Naive thymus-derived CD4-positive, alpha-beta T cell (primary cell): ENCODE results near the gene PRSS36. TPM values are rescaled to one million over a fixed set of nuclear protein-coding genes. Genes with fewer than 3 reads are reported as not detected.

Experiments
- ATAC-seq: fragments of 150-1000 bp; cut with Tn5 transposase; 2 replicates; pipeline ENCODE4 v1.10.0; 2021; ENCODE audit warnings: mild to moderate bottlenecking, moderate library complexity
- CTCF ChIA-PET: fragments of 350-600 bp; sonication (Branson Sonifier 250); formaldehyde crosslinking; loops from one replicate; lab custom pipeline; 2021; ENCODE audit warnings: antibody characterized with exemption; lab: Charles Lee
- POLR2A ChIA-PET: fragments of 350-600 bp; sonication (Branson Sonifier 250); formaldehyde crosslinking; loops from one replicate; lab custom pipeline; 2021; ENCODE audit warnings: antibody characterized with exemption, inconsistent platforms; lab: Charles Lee
- DNase-seq, 9 donors: peaks; one replicate each; pipeline versions ENCODE4 v3.0.0 to v3.0.0-alpha.2; 2020 to 2022; ENCODE audit warnings: mixed read lengths in 1 of 9
- H3K27ac ChIP-seq: one replicate; pipeline ENCODE4 v1.7.0; 2013; ENCODE audit warnings: mild to moderate bottlenecking, low read depth, low read length, moderate library complexity
- H3K27me3 ChIP-seq, 2 donors: one replicate each; pipeline ENCODE4 v1.7.0; 2013; ENCODE audit warnings: low read length in 2 of 2, mild to moderate bottlenecking in 2 of 2, moderate library complexity in 2 of 2; ENCODE audit not compliant: control insufficient read depth in 2 of 2, insufficient read depth in 2 of 2
- H3K36me3 ChIP-seq, 3 experiments: 1 replicate in 2 of 3; 2 replicates in 1 of 3; pipeline ENCODE4 v1.7.0; 2013; ENCODE audit warnings: low read length in 3 of 3, mild to moderate bottlenecking in 3 of 3, moderate library complexity in 1 of 3; ENCODE audit not compliant: insufficient read depth in 3 of 3, control insufficient read depth in 2 of 3
- H3K4me1 ChIP-seq, 2 donors: one replicate each; pipeline ENCODE4 v1.7.0; 2013; ENCODE audit warnings: low read length in 2 of 2, mild to moderate bottlenecking in 2 of 2, moderate library complexity in 1 of 2; ENCODE audit not compliant: control insufficient read depth in 2 of 2, insufficient read depth in 2 of 2
- H3K4me3 ChIP-seq: 2 replicates; pipeline ENCODE4 v1.7.0; 2013; ENCODE audit warnings: mild to moderate bottlenecking, low read length
- H3K9me3 ChIP-seq, 3 experiments: 1 replicate in 2 of 3; 2 replicates in 1 of 3; pipeline ENCODE4 v1.7.0; 2013; ENCODE audit warnings: low read length in 3 of 3; ENCODE audit not compliant: control insufficient read depth in 2 of 3
- H3K27ac Mint-ChIP-seq, 9 donors: one replicate each; pipeline ENCODE4 v1.8.0; 2020 to 2022; ENCODE audit warnings: mixed read lengths in 9 of 9, mild to moderate bottlenecking in 8 of 9, moderate library complexity in 5 of 9, inconsistent platforms in 2 of 9
- H3K27me3 Mint-ChIP-seq, 5 donors: one replicate each; pipeline ENCODE4 v1.8.0; 2021 to 2022; ENCODE audit warnings: mixed read lengths in 5 of 5, mild to moderate bottlenecking in 1 of 5
- H3K36me3 Mint-ChIP-seq, 5 donors: one replicate each; pipeline ENCODE4 v1.8.0; 2020 to 2022; ENCODE audit warnings: mixed read lengths in 5 of 5, mild to moderate bottlenecking in 3 of 5, inconsistent platforms in 1 of 5
- H3K4me1 Mint-ChIP-seq, 7 donors: one replicate each; pipeline ENCODE4 v1.8.0; 2020 to 2022; ENCODE audit warnings: mixed read lengths in 7 of 7, mild to moderate bottlenecking in 3 of 7, inconsistent platforms in 1 of 7
- H3K4me3 Mint-ChIP-seq, 10 donors: one replicate each; pipeline ENCODE4 v1.8.0; 2020 to 2022; ENCODE audit warnings: mild to moderate bottlenecking in 10 of 10, mixed read lengths in 10 of 10, moderate library complexity in 6 of 10, inconsistent platforms in 2 of 10
- H3K9me3 Mint-ChIP-seq, 11 donors: one replicate each; pipeline ENCODE4 v1.8.0; 2020 to 2022; ENCODE audit warnings: mixed read lengths in 11 of 11, mild to moderate bottlenecking in 4 of 11, inconsistent platforms in 1 of 11, moderate library complexity in 1 of 11
- intact Hi-C, 2 donors: fragments of 100-400 bp; cut with micrococcal nuclease; formaldehyde crosslinking; loops; one replicate each; pipeline ENCODE4 v1.15.1; 2023
- polyA plus RNA-seq, 2 donors: library from polyadenylated mRNA; unstranded; fragments of 300-500 nt; fragmentation: Illumina TruSeq; gene quantifications; one replicate each; pipeline ENCODE4 v1.2.3, GENCODE V29; 2021
- total RNA-seq, 6 experiments: library from RNA in 5 of 6; stranded (reverse) in 5 of 6; gene quantifications; 1 replicate in 5 of 6; 2 replicates in 1 of 6; pipeline ENCODE4 v1.2.3 and lab custom pipeline; 2021 to 2026

PRSS36 gene
- total and polyA plus RNA-seq, 7 experiments from 2014 or later: 0.13 to 2.9 (median 1.2) TPM

DNA sequence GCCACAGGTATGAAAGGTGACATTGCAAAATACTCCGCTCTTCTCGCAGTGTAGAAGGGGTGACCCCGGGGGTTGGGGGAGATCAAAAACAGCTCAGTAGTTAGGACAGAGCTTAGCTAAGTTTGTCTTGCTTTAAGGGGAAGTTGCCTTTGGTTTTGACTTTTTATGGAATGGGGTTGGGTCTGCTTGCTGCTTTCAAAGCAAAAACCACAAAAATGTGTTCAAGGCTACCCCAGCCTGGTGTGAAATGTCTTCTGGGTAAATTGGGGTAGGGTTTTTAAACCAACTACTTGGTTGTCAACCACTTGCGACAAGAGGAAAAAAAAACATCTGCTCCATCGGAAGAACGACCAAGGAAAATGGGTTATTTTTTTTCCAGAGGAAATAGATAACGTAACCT is 36.3 kb upstream of the PRSS36 start:
- ChIA-PET CTCF (interaction anchor here (0.7 kb wide), 1 partner anchor 19 kb away, joined by 3 read pairs; no protein-coding TSS in a partner anchor), POLR2A (interaction anchor here (1.0 to 4.8 kb wide), 4 partner anchors 9 to 69 kb away, joined by 3 to 35 read pairs (median 12); partner anchors contain the start of genes KAT8 and PYCARD)
- Mint-ChIP-seq H3K4me3 (peak overlapping the region; percentile 54 to 92 (median 70)), H3K4me1 (peaks cover 83 to 99% (median 95%) of the 10 kb centered on the region in 7 donors), H3K9me3 (peaks cover 0 to 12% (median 0%) of the 10 kb centered on the region in 11 donors), H3K27ac (peak overlapping the region; percentile 47 to 90 (median 69)), H3K36me3 (peaks cover 46 to 90% (median 86%) of the 10 kb centered on the region in 5 donors), H3K27me3 (no peaks in the 10 kb centered on the region)
- no peak overlapping the region for H3K4me3 ChIP-seq
- peak; percentile 21 for ATAC-seq
- intact Hi-C loops: loop anchor here in 1 of 2 donors (10.0 kb wide), 1 partner anchor 529 kb away; a partner anchor contains a TSS
- peak overlapping the region; percentile 15 for H3K27ac ChIP-seq
- peaks cover 71 to 91% (median 77%) of the 10 kb centered on the region in 3 experiments for H3K36me3 ChIP-seq
- peak in 1 of 9 donors; percentile 23 for DNase-seq
- peaks cover 52 to 68% of the 10 kb centered on the region in 2 donors for H3K4me1 ChIP-seq
- H3K9me3 ChIP-seq: no peaks in the 10 kb centered on the region
- no peaks in the 10 kb centered on the region for H3K27me3 ChIP-seq

DNA sequence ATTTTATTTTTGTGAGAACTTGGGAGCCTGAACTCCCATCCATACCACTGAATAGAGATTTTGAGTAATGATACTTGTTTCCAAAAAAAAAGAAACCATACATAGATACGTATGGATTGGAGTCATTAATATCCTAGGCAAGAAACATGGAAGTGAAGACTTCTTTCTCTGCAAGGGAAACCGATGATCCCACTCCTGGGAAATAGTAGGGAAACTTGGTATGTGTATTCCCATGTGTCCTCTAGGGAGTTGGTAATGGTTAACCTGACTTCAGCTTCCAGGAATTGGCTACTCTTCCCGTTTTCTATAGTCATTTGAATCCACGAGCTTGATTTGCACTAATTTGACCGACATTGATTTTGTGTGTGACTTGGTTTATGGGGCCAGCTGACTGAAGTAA is 35.5 kb upstream of the PRSS36 start:
- peak overlapping the region in 7 of 9 donors; percentile 4 to 90 (median 69) for H3K27ac Mint-ChIP-seq
- ATAC-seq (no peak), DNase-seq (no peak)
- POLR2A ChIA-PET: interaction anchor here (0.6 to 4.8 kb wide), 4 partner anchors 8 to 688 kb away, joined by 3 to 35 read pairs (median 11); partner anchors contain the start of genes KAT8 and PYCARD
- no peaks in the 10 kb centered on the region for H3K27me3 Mint-ChIP-seq
- Histone ChIP-seq H3K4me1 (peaks cover 52 to 68% of the 10 kb centered on the region in 2 donors), H3K27me3 (no peaks in the 10 kb centered on the region), H3K27ac (no peak overlapping the region), H3K36me3 (peaks cover 63 to 85% (median 69%) of the 10 kb centered on the region in 3 experiments), H3K9me3 (no peaks in the 10 kb centered on the region), H3K4me3 (no peak overlapping the region)
- H3K4me1 Mint-ChIP-seq: peaks cover 80 to 93% (median 88%) of the 10 kb centered on the region in 7 donors
- peaks cover 40 to 84% (median 79%) of the 10 kb centered on the region in 5 donors for H3K36me3 Mint-ChIP-seq
- H3K9me3 Mint-ChIP-seq: peaks cover 0 to 17% (median 0%) of the 10 kb centered on the region in 11 donors
- CTCF ChIA-PET: no interaction called here
- intact Hi-C loops: loop anchor here in 1 of 2 donors (10.0 kb wide), 1 partner anchor 529 kb away; a partner anchor contains a TSS
- peak overlapping the region; percentile 60 to 92 (median 70) for H3K4me3 Mint-ChIP-seq

DNA sequence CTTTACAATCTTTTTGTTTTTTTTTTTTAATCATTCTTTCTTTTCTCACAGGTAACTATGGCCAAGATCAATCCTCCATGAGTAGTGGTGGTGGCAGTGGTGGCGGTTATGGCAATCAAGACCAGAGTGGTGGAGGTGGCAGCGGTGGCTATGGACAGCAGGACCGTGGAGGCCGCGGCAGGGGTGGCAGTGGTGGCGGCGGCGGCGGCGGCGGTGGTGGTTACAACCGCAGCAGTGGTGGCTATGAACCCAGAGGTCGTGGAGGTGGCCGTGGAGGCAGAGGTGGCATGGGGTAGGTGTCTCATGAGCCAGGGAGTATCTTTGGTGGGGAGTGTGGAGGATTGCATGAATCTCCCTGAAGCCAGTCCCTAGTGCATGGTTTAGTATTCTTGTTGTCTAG is 35.0 kb upstream of the PRSS36 start:
- ChIA-PET CTCF (no interaction called here), POLR2A (interaction anchor here (0.9 to 4.8 kb wide), 4 partner anchors 11 to 438 kb away, joined by 4 to 35 read pairs (median 14); partner anchors contain the start of gene PYCARD)
- ATAC-seq: no peak
- H3K4me3 ChIP-seq: no peak overlapping the region
- Mint-ChIP-seq H3K27me3 (peaks cover 0 to 2% (median 0%) of the 10 kb centered on the region in 5 donors), H3K27ac (peak overlapping the region in 7 of 9 donors; percentile 60 to 86 (median 70)), H3K36me3 (peaks cover 36 to 81% (median 75%) of the 10 kb centered on the region in 5 donors), H3K9me3 (peaks cover 0 to 20% (median 0%) of the 10 kb centered on the region in 11 donors), H3K4me1 (peaks cover 76 to 91% (median 86%) of the 10 kb centered on the region in 7 donors), H3K4me3 (peak overlapping the region; percentile 26 to 92 (median 70))
- peaks cover 58 to 85% (median 65%) of the 10 kb centered on the region in 3 experiments for H3K36me3 ChIP-seq
- no peaks in the 10 kb centered on the region for H3K27me3 ChIP-seq
- DNase-seq: no peak
- peaks cover 52 to 68% of the 10 kb centered on the region in 2 donors for H3K4me1 ChIP-seq
- no peak overlapping the region for H3K27ac ChIP-seq
- no peaks in the 10 kb centered on the region for H3K9me3 ChIP-seq
- intact Hi-C loops: loop anchor here in 1 of 2 donors (10.0 kb wide), 1 partner anchor 530 kb away; a partner anchor contains a TSS

DNA sequence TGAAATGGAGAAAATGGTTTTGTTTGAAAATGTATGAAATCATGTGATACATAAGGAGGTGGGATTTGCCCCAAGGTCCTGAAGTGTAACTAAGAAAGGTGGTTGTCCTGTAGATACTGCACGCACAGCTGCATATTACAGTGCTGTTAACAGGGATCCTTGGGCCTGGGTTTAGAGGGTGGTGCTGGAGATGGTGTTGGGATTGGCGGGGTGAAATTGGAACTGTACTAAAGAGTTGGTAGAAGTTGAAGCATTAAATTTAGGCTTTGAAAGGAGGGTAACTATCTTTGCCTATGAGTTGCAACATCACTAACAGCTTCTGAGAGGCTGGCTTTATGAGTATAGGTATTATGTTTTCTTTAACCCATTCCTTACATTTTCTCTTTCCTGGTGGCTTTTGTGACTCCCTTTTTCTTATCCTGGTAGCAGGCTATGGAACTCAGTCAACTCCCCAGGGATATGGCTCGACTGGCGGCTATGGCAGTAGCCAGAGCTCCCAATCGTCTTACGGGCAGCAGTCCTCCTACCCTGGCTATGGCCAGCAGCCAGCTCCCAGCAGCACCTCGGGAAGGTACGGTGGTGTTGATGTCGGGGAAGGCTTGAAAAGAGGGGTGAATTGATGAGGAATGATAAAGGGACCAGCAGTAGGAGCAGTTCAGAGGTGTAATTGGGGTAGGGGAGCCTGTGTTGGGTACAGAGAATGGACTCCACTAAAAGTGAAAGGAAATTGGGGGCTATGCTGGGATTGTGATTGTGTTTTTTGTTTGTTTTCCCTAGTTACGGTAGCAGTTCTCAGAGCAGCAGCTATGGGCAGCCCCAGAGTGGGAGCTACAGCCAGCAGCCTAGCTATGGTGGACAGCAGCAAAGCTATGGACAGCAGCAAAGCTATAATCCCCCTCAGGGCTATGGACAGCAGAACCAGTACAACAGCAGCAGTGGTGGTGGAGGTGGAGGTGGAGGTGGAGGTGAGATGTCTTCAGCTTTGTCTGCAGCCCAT is 33.9 kb upstream of the PRSS36 start:
- Mint-ChIP-seq H3K36me3 (peaks cover 29 to 73% (median 67%) of the 10 kb centered on the region in 5 donors), H3K4me1 (peaks cover 68 to 85% (median 80%) of the 10 kb centered on the region in 7 donors), H3K9me3 (peaks cover 0 to 19% (median 0%) of the 10 kb centered on the region in 11 donors), H3K27me3 (peaks cover 0 to 3% (median 0%) of the 10 kb centered on the region in 5 donors), H3K27ac (peak overlapping the region; percentile 2 to 98 (median 79)), H3K4me3 (peak overlapping the region; percentile 92 to 99 (median 96))
- Histone ChIP-seq H3K36me3 (peaks cover 47 to 78% (median 53%) of the 10 kb centered on the region in 3 experiments), H3K4me1 (peaks cover 56 to 66% of the 10 kb centered on the region in 2 donors), H3K27me3 (no peaks in the 10 kb centered on the region), H3K9me3 (no peaks in the 10 kb centered on the region), H3K27ac (peak overlapping the region; percentile 30), H3K4me3 (peak overlapping the region; percentile 76)
- no peak for DNase-seq
- intact Hi-C loops: loop anchor here (1.0 to 10.0 kb wide), 2 partner anchors 8 to 531 kb away; a partner anchor contains a TSS
- ATAC-seq: no peak
- POLR2A ChIA-PET: interaction anchor here (0.6 to 4.8 kb wide), 7 partner anchors 12 to 525 kb away, joined by 3 to 35 read pairs (median 6); partner anchors contain the start of genes BCKDK, KAT8 and PYCARD
- CTCF ChIA-PET: no interaction called here

DNA sequence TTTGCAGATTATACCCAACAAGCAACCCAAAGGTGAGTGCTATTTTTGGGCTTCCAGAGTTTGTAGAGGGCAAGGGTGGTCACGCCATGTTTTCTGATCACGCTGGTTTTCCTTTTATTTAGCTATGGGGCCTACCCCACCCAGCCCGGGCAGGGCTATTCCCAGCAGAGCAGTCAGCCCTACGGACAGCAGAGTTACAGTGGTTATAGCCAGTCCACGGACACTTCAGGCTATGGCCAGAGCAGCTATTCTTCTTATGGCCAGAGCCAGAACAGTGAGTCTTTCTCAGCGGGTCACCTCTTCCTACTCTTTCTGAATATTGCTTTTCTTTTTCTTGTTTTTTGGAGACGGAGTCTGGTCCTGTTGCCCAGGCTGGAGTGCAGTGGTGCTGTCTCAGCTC is 32.5 kb upstream of the PRSS36 start:
- Mint-ChIP-seq H3K4me1 (peaks cover 67 to 84% (median 73%) of the 10 kb centered on the region in 7 donors), H3K4me3 (peak overlapping the region; percentile 92 to 99 (median 96)), H3K36me3 (peaks cover 29 to 62% (median 57%) of the 10 kb centered on the region in 5 donors), H3K27me3 (peaks cover 0 to 3% (median 0%) of the 10 kb centered on the region in 5 donors), H3K9me3 (peaks cover 0 to 19% (median 0%) of the 10 kb centered on the region in 11 donors), H3K27ac (peak overlapping the region; percentile 68 to 100 (median 96))
- Histone ChIP-seq H3K27ac (peak overlapping the region; percentile 30), H3K36me3 (peaks cover 33 to 65% (median 40%) of the 10 kb centered on the region in 3 experiments), H3K9me3 (no peaks in the 10 kb centered on the region), H3K27me3 (no peaks in the 10 kb centered on the region), H3K4me1 (peaks cover 65% of the 10 kb centered on the region in 2 donors), H3K4me3 (peak overlapping the region; percentile 76)
- DNase-seq (no peak), ATAC-seq (no peak)
- POLR2A ChIA-PET: interaction anchor here (0.7 to 4.8 kb wide), 9 partner anchors 13 to 276 kb away, joined by 3 to 35 read pairs (median 4); partner anchors contain the start of genes KAT8 and PYCARD
- CTCF ChIA-PET: interaction anchor here (0.7 kb wide), 1 partner anchor 39 kb away, joined by 3 read pairs; no protein-coding TSS in a partner anchor
- intact Hi-C loops: loop anchor here in 1 of 2 donors (10.0 kb wide), 1 partner anchor 532 kb away; a partner anchor contains a TSS
